Measurements from ENCODE around the gene NAPA. TPM values are rescaled to one million over a fixed set of nuclear protein-coding genes. Genes with fewer than 3 reads are reported as not detected.
"Not testable (repeated sequence)": the region's sequence is repeated elsewhere in the genome, so short reads cannot be mapped to it uniquely, and the experiment has no call there.

The NAPA gene
- total RNA-seq, 4 donors from 2014 or later = 106 to 178 (median 125) TPM

DNA sequence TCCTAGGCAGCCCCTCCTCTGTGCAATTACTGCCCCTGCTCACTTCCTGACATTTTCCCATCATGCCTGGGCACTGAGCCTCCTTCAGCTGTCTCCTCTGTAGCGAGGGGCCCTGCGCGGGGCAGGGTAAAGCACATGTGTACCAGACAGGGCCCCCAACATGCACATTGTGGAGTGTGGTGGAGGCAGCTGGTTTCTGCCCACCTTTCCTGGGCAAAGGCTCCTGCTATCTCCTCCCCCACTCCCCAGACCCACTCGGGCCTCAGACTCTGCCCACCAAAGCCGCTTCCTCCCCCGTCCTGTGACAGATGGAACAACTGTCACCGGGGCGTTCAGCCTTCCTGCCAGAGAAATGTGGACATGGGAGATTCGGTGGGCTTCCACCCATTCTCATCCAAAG is 28.0 kb downstream of the NAPA start:
- Histone ChIP-seq H3K4me3 (no peak overlapping the region), H3K36me3 (peaks cover 19 to 67% (median 23%) of the 10 kb centered on the region in 3 donors), H3K4me1 (peaks cover 11 to 22% (median 13%) of the 10 kb centered on the region in 3 donors), H3K27ac (no peak overlapping the region), H3K9me3 (no peaks in the 10 kb centered on the region), H3K27me3 (no peaks in the 10 kb centered on the region)
- intact Hi-C loops (cut with DNase I) = no loop called here
- WGBS, 2 donors = 77 to 88% methylated on average over 3 to 5 of the region's 9 CpGs
- no peak for TF ChIP-seq POLR2A (IDR thresholded peaks at IDR 0.05)
- TF ChIP-seq, protein P1, sequence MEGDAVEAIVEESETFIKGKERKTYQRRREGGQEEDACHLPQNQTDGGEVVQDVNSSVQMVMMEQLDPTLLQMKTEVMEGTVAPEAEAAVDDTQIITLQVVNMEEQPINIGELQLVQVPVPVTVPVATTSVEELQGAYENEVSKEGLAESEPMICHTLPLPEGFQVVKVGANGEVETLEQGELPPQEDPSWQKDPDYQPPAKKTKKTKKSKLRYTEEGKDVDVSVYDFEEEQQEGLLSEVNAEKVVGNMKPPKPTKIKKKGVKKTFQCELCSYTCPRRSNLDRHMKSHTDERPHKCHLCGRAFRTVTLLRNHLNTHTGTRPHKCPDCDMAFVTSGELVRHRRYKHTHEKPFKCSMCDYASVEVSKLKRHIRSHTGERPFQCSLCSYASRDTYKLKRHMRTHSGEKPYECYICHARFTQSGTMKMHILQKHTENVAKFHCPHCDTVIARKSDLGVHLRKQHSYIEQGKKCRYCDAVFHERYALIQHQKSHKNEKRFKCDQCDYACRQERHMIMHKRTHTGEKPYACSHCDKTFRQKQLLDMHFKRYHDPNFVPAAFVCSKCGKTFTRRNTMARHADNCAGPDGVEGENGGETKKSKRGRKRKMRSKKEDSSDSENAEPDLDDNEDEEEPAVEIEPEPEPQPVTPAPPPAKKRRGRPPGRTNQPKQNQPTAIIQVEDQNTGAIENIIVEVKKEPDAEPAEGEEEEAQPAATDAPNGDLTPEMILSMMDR (IDR thresholded peaks at IDR 0.05) = no peak
- no peak for DNase-seq

DNA sequence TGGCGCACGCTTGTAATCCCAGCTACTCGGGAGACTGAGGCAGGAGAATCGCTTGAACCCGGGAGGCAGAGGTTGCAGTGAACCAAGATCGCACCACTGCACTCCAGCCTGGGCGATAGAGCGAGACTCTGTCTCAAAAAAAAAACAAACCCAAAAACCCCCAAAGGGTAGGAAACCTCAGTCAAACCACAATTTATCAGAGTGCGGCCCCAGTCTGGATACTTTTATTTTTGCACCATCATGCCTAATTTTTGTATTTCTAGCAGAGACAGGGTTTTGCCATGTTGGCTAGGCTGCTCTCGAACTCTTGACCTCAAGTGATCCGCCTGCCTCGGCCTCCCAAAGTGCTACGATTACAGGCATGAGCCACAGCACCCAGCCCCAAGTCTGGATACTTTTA is 28.6 kb downstream of the NAPA start:
- 79 to 80% methylated on average over 9 to 13 of the region's 13 CpGs for WGBS, 2 donors
- H3K27ac ChIP-seq; H3K27me3 ChIP-seq; DNase-seq; intact Hi-C loops (cut with DNase I); H3K9me3 ChIP-seq; H3K4me3 ChIP-seq: not testable (repeated sequence)
- H3K36me3 ChIP-seq = peaks cover 15 to 60% (median 16%) of the 10 kb centered on the region in 3 donors
- peaks cover 11 to 22% (median 13%) of the 10 kb centered on the region in 3 donors for H3K4me1 ChIP-seq

DNA sequence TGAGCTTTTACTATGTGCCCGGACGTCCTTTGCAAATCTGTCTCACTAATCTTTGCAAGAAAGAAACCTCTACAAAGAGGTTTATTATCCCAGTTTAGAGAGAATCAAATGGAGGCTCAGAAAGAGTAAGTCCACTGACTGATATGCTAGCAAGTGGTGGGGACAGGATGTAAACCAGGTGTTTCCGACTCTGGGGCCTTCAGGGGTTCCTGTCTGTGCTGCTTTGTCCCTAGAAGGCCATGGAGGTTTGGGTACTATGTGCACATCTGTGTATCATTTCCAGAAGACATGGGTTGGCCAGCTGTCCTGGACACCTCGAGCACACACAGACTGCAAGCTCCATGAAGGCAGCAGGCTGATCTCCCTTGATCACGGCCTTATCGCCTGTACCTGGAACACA is 29.7 kb downstream of the NAPA start:
- TF ChIP-seq POLR2A (IDR thresholded peaks at IDR 0.05) = no peak
- TF ChIP-seq, protein P1 (IDR thresholded peaks at IDR 0.05) = no peak
- Histone ChIP-seq H3K27me3 (no peaks in the 10 kb centered on the region), H3K9me3 (no peaks in the 10 kb centered on the region), H3K4me3 (peak overlapping the region in 1 of 4 donors; percentile 91), H3K4me1 (peaks cover 11 to 26% (median 13%) of the 10 kb centered on the region in 3 donors), H3K27ac (peak overlapping the region; percentile 94 to 97 (median 96)), H3K36me3 (peaks cover 15 to 50% (median 16%) of the 10 kb centered on the region in 3 donors)
- DNase-seq = no peak
- WGBS, 2 donors = 60 to 63% methylated on average over 2 to 4 of the region's 6 CpGs
- intact Hi-C loops (cut with DNase I) = no loop called here

DNA sequence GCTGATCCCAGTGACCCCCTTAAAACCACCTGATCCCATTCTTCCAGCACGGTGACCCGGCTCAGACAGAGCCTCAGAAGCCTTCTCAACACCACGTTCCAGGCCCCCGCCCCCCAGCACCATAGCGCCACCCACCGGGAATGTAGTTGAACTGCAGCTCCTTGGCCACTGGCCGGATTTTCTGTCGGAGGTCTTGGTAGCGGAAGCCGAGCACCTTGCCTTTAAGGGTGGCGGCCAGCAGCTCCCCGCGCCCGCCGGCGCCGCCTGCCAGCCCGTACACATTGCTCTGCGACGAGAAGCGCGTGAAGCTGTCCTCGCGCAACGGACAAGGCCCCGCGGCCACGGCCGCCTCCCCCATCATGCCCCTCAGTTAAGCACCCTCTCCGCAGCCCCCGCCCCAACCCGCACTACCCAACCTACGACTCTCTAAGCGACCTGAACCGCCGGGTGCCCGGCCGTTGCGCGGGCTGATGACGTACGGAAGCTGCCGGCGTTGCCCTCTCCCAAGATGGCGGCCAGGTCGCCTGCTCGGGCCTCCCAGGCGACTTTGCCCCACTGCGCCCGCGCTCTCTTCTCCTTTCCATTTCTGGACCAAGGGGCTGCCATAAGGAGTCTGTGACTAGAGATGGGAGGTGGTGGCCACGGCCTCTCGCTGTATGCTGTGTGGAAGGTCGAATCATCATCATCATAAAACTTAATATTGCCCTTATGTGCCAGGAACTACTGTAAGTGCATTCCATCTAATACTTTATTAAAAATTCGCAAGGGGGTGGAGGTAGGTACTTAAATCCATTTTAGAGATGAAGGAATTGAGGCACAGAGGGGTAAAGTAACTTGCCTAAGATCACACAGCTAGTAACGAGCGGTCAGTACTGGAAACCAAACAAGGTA is 30.8 kb downstream of the NAPA start, which contains the start of gene KPTN:
Gene KPTN, minus strand, starts transcription at position 420 of the 891 bp plus-strand sequence. Its CDS starts 59 bp downstream, at position 361.
- Histone ChIP-seq H3K9me3 (no peaks in the 10 kb centered on the region), H3K4me3 (peak within 1 kb of the TSS; percentile 57 to 91 (median 78)), H3K27me3 (no peaks in the 10 kb centered on the region), H3K27ac (peak within 1 kb of the TSS; percentile 94 to 97 (median 96)), H3K4me1 (peaks cover 11 to 34% (median 13%) of the 10 kb centered on the region in 3 donors), H3K36me3 (peaks cover 5 to 38% (median 10%) of the 10 kb centered on the region in 3 donors)
- peak; percentile 62 for DNase-seq
- WGBS, 2 donors = 4 to 8% methylated on average over 7 to 12 of the region's 57 CpGs
- peak in 2 of 4 donors; percentile 15 to 32 for TF ChIP-seq POLR2A (IDR thresholded peaks at IDR 0.05)
- TF ChIP-seq, protein P1 (IDR thresholded peaks at IDR 0.05) = peak; percentile 69 to 99 (median 91)
- intact Hi-C loops (cut with DNase I) = no loop called here

DNA sequence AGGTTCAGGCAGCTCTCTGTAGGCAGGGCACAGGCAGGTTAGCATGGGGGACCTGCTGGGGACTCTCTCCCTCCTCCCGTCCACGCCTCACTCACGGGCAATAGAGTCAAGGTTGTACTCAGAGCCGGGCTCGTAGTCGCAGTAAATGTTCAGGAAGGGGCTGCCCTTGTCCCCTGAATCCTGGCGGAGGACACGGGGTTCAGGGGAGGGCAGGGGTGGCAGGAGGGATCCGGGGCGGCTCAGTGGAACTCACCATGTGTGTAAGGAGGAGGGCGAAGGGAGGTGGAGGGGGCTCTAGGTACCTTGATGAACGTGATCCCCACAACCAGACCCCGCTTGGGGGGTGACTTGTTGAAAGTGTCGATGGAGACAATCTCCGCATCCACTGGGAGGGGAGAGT is 31.7 kb downstream of the NAPA start:
- H3K4me3 ChIP-seq = peak overlapping the region in 3 of 4 donors; percentile 76 to 91 (median 79)
- WGBS, 2 donors = 88% methylated on average over 13 of the region's 15 CpGs; no CpG with 5 or more reads in 1 of the 2 donors
- DNase-seq = no peak

More for the DNA sequence above, 31.7 kb downstream of the NAPA start:
- H3K27ac ChIP-seq = peak overlapping the region in 2 of 4 donors; percentile 95 to 96
- no peaks in the 10 kb centered on the region for H3K9me3 ChIP-seq
- peaks cover 4 to 30% (median 6%) of the 10 kb centered on the region in 3 donors for H3K36me3 ChIP-seq
- H3K27me3 ChIP-seq = no peaks in the 10 kb centered on the region
- TF ChIP-seq, protein P1 (IDR thresholded peaks at IDR 0.05) = no peak
- TF ChIP-seq POLR2A (IDR thresholded peaks at IDR 0.05) = no peak
- intact Hi-C loops (cut with DNase I) = no loop called here
- H3K4me1 ChIP-seq = peaks cover 11 to 34% (median 13%) of the 10 kb centered on the region in 3 donors
